Activated CD8-positive, alpha-beta T cell treated with anti-CD3 and anti-CD28 coated beads for 36 hours (primary cell): ENCODE data around the gene GALNT9. TPM values are rescaled to one million over a fixed set of nuclear protein-coding genes. Genes with fewer than 3 reads are reported as not detected.

ENCODE experiments used
- ATAC-seq: fragments of 200-7000 bp; cut with Tn5 transposase; one replicate; pipeline ENCODE4 v1.10.0; 2021; ENCODE audit warnings: mild to moderate bottlenecking, moderate library complexity
- CTCF ChIA-PET: fragments of 350-600 bp; sonication (Branson Sonifier 250); formaldehyde crosslinking; loops from one replicate; lab custom pipeline; 2021; ENCODE audit warnings: antibody characterized with exemption; lab: Charles Lee
- POLR2A ChIA-PET: fragments of 350-600 bp; sonication (Branson Sonifier 250); formaldehyde crosslinking; loops from one replicate; lab custom pipeline; 2021; ENCODE audit warnings: antibody characterized with exemption; lab: Charles Lee
- DNase-seq: peaks from one replicate; pipeline ENCODE4 v3.0.0-alpha.2; 2020
- H3K27ac Mint-ChIP-seq: one replicate; pipeline ENCODE4 v1.8.0; 2021; ENCODE audit warnings: mild to moderate bottlenecking, mixed read lengths
- H3K27me3 Mint-ChIP-seq: one replicate; pipeline ENCODE4 v1.8.0; 2021; ENCODE audit warnings: mixed read lengths
- H3K36me3 Mint-ChIP-seq: one replicate; pipeline ENCODE4 v1.8.0; 2021; ENCODE audit warnings: low read depth, mixed read lengths
- H3K4me1 Mint-ChIP-seq: one replicate; pipeline ENCODE4 v1.8.0; 2021; ENCODE audit warnings: low read depth, mixed read lengths
- H3K4me3 Mint-ChIP-seq: one replicate; pipeline ENCODE4 v1.8.0; 2021; ENCODE audit warnings: mild to moderate bottlenecking, moderate library complexity, mixed read lengths
- H3K9me3 Mint-ChIP-seq: one replicate; pipeline ENCODE4 v1.8.0; 2021; ENCODE audit warnings: mixed read lengths
- intact Hi-C: fragments of 100-400 bp; cut with micrococcal nuclease; formaldehyde crosslinking; loops from one replicate; pipeline ENCODE4 v1.10.0; 2022
- total RNA-seq, 2 experiments: library from RNA; stranded (reverse); gene quantifications; one replicate each; pipeline ENCODE4 v1.2.3, GENCODE V29; 2021
- TF ChIP-seq, protein P1 (sequence below): fragments of 200-600 bp; IDR thresholded peaks from one replicate; pipeline ENCODE4 v1.8.0; 2022; ENCODE audit warnings: antibody characterized with exemption, mild to moderate bottlenecking

GALNT9 gene
- total RNA-seq, 2 experiments from 2014 or later: not detected

DNA sequence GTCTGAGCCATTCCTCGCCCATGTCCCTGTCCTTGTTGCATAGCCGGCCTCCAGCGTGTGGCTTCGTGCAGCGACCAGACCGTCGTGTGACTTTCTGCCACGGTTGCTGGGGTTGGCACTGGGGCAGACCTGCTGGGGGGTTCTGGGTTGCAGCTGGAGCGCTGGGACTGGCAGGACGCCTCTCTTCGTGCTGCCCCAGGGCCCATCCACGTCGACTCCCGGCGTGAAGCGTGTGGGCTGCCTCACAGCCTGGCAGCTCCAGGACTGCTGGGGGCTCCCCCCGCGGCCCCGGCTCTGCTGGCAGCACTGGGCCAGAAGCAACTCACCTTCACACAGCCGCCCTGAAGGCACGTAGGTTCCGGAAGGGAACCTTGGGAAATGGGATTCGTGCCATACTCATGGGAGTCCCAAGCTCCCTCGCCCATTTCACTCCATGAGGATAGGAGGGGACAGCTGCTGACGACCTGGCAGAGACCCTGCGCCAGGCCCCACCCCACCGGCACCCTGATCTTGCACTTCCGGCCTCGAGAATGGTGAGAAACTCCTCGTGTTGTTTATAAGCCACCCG, 51.9 kb downstream of the GALNT9 start:
- Mint-ChIP-seq H3K4me3 (no peak overlapping the region), H3K27me3 (peaks cover 16% of the 10 kb centered on the region), H3K4me1 (no peaks in the 10 kb centered on the region), H3K9me3 (no peaks in the 10 kb centered on the region), H3K36me3 (no peaks in the 10 kb centered on the region), H3K27ac (no peak overlapping the region)
- POLR2A ChIA-PET: no interaction called here
- CTCF ChIA-PET: no interaction called here
- DNase-seq: no peak
- ATAC-seq: no peak
- TF ChIP-seq, protein P1, sequence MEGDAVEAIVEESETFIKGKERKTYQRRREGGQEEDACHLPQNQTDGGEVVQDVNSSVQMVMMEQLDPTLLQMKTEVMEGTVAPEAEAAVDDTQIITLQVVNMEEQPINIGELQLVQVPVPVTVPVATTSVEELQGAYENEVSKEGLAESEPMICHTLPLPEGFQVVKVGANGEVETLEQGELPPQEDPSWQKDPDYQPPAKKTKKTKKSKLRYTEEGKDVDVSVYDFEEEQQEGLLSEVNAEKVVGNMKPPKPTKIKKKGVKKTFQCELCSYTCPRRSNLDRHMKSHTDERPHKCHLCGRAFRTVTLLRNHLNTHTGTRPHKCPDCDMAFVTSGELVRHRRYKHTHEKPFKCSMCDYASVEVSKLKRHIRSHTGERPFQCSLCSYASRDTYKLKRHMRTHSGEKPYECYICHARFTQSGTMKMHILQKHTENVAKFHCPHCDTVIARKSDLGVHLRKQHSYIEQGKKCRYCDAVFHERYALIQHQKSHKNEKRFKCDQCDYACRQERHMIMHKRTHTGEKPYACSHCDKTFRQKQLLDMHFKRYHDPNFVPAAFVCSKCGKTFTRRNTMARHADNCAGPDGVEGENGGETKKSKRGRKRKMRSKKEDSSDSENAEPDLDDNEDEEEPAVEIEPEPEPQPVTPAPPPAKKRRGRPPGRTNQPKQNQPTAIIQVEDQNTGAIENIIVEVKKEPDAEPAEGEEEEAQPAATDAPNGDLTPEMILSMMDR: no peak
- intact Hi-C loops: no loop called here

DNA sequence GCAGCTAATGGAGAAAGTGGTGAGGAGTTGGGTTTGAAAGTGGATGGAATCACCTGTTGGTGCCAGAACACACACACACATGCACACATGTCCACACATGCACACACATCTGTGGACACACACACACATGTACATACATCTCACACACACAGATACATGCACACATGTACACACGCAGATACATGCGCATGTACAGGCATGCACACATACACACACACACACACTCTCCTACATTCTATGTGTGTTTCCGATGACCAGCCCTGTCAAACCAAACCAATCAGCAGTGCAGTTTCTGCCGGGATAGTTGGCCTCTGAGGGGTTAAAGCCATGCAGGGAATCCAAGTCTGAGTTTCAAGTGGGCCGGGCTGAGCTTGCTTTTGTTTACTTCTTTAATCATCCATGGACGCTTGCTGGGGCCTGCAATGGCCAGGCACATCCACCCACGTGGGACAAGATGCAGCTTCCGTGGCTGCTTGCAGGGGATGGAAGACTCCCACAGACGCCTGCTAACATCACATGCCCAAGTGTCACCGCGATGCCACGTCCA, 52.5 kb downstream of the GALNT9 start:
- no peak for ATAC-seq
- peaks cover 16% of the 10 kb centered on the region for H3K27me3 Mint-ChIP-seq
- intact Hi-C loops: no loop called here
- H3K36me3 Mint-ChIP-seq: no peaks in the 10 kb centered on the region
- no peak overlapping the region for H3K27ac Mint-ChIP-seq
- no peak for DNase-seq
- no peaks in the 10 kb centered on the region for H3K9me3 Mint-ChIP-seq
- H3K4me3 Mint-ChIP-seq: no peak overlapping the region
- no peaks in the 10 kb centered on the region for H3K4me1 Mint-ChIP-seq
- TF ChIP-seq, protein P1: no peak
- ChIA-PET CTCF (no interaction called here), POLR2A (no interaction called here)

DNA sequence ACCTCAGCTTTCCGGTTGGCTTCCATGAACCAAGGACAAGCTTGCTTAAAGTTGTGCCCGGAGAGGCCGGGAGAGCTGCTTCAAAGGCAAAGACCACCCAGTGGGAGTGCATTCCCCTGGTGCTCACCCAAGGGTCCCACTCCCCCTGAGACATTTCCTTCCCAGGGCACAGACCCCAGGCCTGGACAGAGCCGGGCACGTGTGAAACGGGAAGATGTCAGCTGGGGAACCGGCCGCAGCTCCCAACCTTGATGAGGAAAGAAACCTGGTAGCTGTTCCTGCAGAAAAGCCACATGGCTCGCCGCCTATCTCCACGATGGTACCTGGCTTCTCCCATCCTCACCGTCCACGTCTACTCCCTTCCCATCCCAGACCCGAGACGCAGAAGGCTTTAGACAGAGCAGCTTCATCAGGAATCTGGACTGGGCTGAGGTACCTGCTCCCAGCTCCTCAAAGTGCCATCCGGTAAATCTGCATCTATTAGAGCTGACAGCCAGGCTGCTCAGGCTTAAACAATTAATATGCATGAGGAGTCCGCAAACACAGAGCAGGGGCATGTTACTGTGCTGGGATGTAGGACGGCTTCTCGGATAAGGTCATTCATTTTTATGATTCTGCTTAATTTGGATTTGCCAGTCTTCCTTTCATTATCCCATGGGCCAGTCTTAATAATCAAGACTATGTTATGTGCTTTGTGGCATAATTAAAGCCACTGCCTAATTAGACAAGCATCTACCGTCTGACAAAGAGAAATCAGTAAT, 53.1 kb downstream of the GALNT9 start:
- H3K27me3 Mint-ChIP-seq: peaks cover 16% of the 10 kb centered on the region
- ATAC-seq (no peak), DNase-seq (no peak)
- ChIA-PET CTCF (interaction anchor here (1.2 kb wide), 1 partner anchor 122 kb away, joined by 3 read pairs; no protein-coding TSS in a partner anchor), POLR2A (no interaction called here)
- H3K4me3 Mint-ChIP-seq: no peak overlapping the region
- intact Hi-C loops: no loop called here
- no peaks in the 10 kb centered on the region for H3K4me1 Mint-ChIP-seq
- no peaks in the 10 kb centered on the region for H3K36me3 Mint-ChIP-seq
- no peak overlapping the region for H3K27ac Mint-ChIP-seq
- TF ChIP-seq, protein P1: no peak
- H3K9me3 Mint-ChIP-seq: no peaks in the 10 kb centered on the region

DNA sequence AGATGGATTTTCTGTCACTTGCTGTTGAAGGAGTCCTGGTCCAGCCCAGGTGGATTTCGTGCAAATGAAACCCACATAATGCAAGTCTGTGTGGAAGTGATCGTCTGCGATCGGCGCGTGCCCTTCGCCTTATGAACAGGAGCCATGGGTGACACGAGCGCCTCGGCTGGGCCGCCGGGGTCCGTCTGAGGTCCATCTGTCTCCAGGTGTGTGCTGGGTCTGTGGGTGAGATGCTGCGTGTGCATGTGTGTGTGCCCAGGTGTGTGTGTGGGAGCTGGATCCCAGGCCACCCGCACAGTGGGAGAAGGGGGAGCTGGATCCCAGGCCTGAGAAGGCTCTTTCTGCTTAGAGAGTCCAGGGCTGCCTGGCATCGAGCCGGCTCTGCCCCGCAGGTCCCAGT, 53.8 kb downstream of the GALNT9 start:
- intact Hi-C loops: no loop called here
- no peak for DNase-seq
- H3K9me3 Mint-ChIP-seq: no peaks in the 10 kb centered on the region
- ATAC-seq: no peak
- peaks cover 16% of the 10 kb centered on the region for H3K27me3 Mint-ChIP-seq
- no peak overlapping the region for H3K27ac Mint-ChIP-seq
- POLR2A ChIA-PET: no interaction called here
- H3K4me1 Mint-ChIP-seq: no peaks in the 10 kb centered on the region
- CTCF ChIA-PET: interaction anchor here (1.2 kb wide), 1 partner anchor 122 kb away, joined by 3 read pairs; no protein-coding TSS in a partner anchor
- TF ChIP-seq, protein P1: no peak
- H3K4me3 Mint-ChIP-seq: no peak overlapping the region
- no peaks in the 10 kb centered on the region for H3K36me3 Mint-ChIP-seq

DNA sequence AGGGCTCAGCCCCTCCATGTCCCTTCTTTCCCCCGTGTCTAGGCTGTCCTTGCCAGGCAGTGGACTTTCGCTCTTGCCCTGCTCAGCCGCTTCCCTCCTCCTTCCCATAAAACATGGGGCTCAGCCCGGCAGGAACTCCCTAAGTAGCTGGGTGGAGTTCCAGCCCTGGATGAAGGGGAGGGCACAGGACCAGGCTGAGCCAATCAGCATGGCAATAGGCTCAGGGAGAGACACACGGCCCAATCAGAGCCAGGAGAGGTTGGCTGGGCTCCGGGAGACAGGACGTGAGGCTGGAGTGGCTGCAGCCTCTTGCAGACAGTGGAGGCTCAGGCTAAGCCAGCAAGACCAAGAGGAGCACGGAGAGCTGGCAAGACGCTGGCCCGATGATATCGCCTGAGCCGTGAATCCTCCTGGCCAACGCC, 54.3 kb downstream of the GALNT9 start:
- CTCF ChIA-PET: interaction anchor here (1.2 kb wide), 1 partner anchor 121 kb away, joined by 3 read pairs; no protein-coding TSS in a partner anchor
- Mint-ChIP-seq H3K27me3 (peaks cover 14% of the 10 kb centered on the region), H3K27ac (no peak overlapping the region), H3K9me3 (no peaks in the 10 kb centered on the region), H3K36me3 (no peaks in the 10 kb centered on the region), H3K4me3 (no peak overlapping the region), H3K4me1 (no peaks in the 10 kb centered on the region)
- TF ChIP-seq, protein P1: no peak
- ATAC-seq (no peak), DNase-seq (no peak)
- intact Hi-C loops: no loop called here
- POLR2A ChIA-PET: no interaction called here
